HS-5 (cell line): Measurements from ENCODE around the gene FHAD1.
"Not testable (repeated sequence)": the region's sequence is repeated elsewhere in the genome, so short reads cannot be mapped to it uniquely, and the experiment has no call there.

Experiments used
- DNase-seq: peaks from one replicate; pipeline ENCODE4 v3.0.0-alpha.2; 2012; ENCODE audit warnings: low read depth

The FHAD1 gene

GRCh38 chr1:15418806-15419515 lies 171.9 kb downstream of the FHAD1 start:
- no peak for DNase-seq

GRCh38 chr1:15420853-15421465 lies 173.9 kb downstream of the FHAD1 start:
- DNase-seq: no peak

- no peak for DNase-seq
Observed at GRCh38 chr1:15422871-15423270, 175.8 kb downstream of the FHAD1 start.

GRCh38 chr1:15423355-15424077 lies 176.5 kb downstream of the FHAD1 start:
- no peak for DNase-seq

- no peak for DNase-seq
Observed at GRCh38 chr1:15424146-15424667, 177.2 kb downstream of the FHAD1 start.

GRCh38 chr1:15424981-15425380 lies 178.0 kb downstream of the FHAD1 start:
- DNase-seq: no peak

GRCh38 chr1:15425521-15425920 lies 178.5 kb downstream of the FHAD1 start:
- DNase-seq: no peak

GRCh38 chr1:15425958-15426357 lies 178.9 kb downstream of the FHAD1 start:
- no peak for DNase-seq

GRCh38 chr1:15426492-15427279 lies 179.7 kb downstream of the FHAD1 start:
- no peak for DNase-seq

GRCh38 chr1:15427280-15427666 lies 180.2 kb downstream of the FHAD1 start:
- no peak for DNase-seq

GRCh38 chr1:15428252-15428651 lies 181.2 kb downstream of the FHAD1 start:
- DNase-seq: not testable (repeated sequence)

GRCh38 chr1:15428815-15429435 lies 181.9 kb downstream of the FHAD1 start:
- no peak for DNase-seq

GRCh38 chr1:15429701-15430149 lies 182.7 kb downstream of the FHAD1 start:
- DNase-seq: no peak

GRCh38 chr1:15430787-15431570 lies 184.0 kb downstream of the FHAD1 start:
- DNase-seq: no peak

GRCh38 chr1:15431571-15431948 lies 184.5 kb downstream of the FHAD1 start:
- DNase-seq: no peak

GRCh38 chr1:15432324-15432723 lies 185.3 kb downstream of the FHAD1 start:
- DNase-seq: no peak

GRCh38 chr1:15433471-15433870 lies 186.4 kb downstream of the FHAD1 start:
- DNase-seq: no peak

- DNase-seq: not testable (repeated sequence)
Observed at GRCh38 chr1:15434739-15435138, 187.7 kb downstream of the FHAD1 start.

- DNase-seq: no peak
Observed at GRCh38 chr1:15435239-15436077, 188.4 kb downstream of the FHAD1 start.

GRCh38 chr1:15436881-15437442 lies 189.9 kb downstream of the FHAD1 start:
- no peak for DNase-seq
